Measurements from ENCODE around the gene AIFM1.
"Not testable (repeated sequence)": the region's sequence is repeated elsewhere in the genome, so short reads cannot be mapped to it uniquely, and the experiment has no call there.

AIFM1 gene

GRCh38 chrX:130119312-130119898 lies 46.2 kb downstream of the AIFM1 start:
- no peak for DNase-seq (ENCODE audit: low read depth, low spot score)

- no peak for DNase-seq (ENCODE audit: low read depth, low spot score)
These were observed 47.0 kb downstream of the AIFM1 start for GRCh38 chrX:130118441-130119311.

GRCh38 chrX:130117166-130117565 lies 48.5 kb downstream of the AIFM1 start:
- DNase-seq (ENCODE audit: low read depth, low spot score), result no peak

GRCh38 chrX:130115119-130115885 lies 50.3 kb downstream of the AIFM1 start:
- not testable (repeated sequence) for DNase-seq (ENCODE audit: low read depth, low spot score)

DNA sequence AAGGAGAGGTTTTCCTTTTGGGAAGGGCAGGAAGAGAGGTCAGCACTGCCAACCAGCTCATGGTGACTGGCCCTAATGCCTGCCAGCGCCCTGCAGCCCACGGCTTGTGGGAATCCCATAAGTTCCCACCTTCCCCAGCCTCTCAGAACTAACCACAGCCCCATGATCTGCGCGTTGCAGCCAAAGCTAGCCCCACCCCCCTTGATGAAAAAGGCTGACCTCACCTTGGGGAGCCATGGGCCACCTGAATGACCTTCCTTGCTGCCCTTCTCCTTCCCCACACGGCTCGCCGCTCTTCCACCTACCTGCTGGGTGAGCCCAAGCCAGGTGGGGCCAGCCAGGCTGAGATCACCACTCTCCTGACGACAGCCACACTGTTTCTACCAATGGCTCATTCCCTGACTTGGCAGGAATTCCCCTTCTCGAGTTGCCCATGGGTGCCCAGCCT lies 51.5 kb downstream of the AIFM1 start:
- DNase-seq (ENCODE audit: low read depth, low spot score), result no peak

- DNase-seq (ENCODE audit: low read depth, low spot score), result no peak
These were observed 54.2 kb downstream of the AIFM1 start for GRCh38 chrX:130111220-130112154.

GRCh38 chrX:130110379-130111219 lies 55.0 kb downstream of the AIFM1 start, which contains the start of gene ELF4:
TSS of gene ELF4 (minus strand) at chrX:130110497. CDS start at chrX:130081330, 29,167 bp downstream.
- no peak for DNase-seq (ENCODE audit: low read depth, low spot score)

- DNase-seq (ENCODE audit: low read depth, low spot score), result no peak
These were observed 55.9 kb downstream of the AIFM1 start for GRCh38 chrX:130109429-130110378.

DNA sequence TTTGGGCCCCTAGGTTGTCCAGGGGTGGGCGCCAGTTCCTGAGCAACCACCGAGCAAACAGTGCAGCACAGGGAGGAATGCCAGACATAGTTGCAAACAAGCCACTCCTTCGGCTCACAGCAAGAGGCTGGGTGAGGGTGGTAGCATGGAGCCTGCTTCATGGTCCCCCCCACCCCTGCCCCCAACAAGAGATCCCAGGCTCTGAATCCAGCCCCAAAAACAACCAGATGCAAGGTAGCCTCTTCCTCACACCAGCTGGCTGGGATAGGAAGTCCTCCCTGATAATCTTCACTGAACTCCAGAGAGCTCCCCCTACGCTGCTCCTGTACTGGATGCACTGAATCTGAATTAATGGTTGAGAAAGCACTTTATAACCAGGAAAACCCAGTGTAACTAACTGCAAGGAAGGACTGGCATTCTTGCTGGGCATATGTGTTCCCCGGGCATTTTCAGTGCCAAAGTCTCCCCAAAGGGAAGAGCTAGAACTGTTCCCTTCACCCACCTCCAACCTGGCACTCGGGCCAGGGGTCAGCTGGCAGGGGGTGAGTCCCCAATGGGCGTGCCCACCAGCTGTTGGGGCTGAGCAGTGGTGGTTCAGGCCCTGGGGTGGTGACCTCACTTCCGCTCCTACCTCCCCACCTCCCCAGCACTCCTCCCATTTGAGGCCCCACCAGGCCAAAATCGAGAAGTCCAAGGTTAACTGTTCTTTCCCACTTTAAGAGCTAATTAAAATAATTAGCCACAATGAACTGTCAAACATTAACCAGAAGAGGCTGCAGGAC lies 56.8 kb downstream of the AIFM1 start:
- DNase-seq (ENCODE audit: low read depth, low spot score), result no peak

DNA sequence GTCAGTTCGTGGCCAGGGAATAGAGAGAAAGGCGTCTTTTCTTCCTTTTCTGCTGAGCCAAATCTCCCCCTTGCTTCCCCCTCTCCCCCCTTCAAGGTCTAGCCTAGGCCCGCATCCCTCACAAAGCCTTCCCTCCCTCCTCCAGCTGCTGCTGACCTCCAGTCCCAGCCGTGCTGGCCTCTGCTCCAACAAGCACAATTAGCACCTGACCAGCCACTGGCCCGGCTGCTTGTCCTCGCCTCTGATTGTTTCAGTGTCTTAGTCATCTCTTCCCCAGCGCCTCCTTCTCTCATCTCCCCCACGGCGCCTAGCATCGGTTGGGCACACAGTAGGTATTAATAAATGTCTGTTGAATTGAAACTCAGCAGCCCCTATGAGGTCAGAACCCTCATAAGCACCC lies 59.6 kb downstream of the AIFM1 start:
- DNase-seq (ENCODE audit: low read depth, low spot score), result no peak

- no peak for DNase-seq (ENCODE audit: low read depth, low spot score)
These were observed 60.4 kb downstream of the AIFM1 start for GRCh38 chrX:130105244-130105643.

GRCh38 chrX:130103605-130104004 lies 62.0 kb downstream of the AIFM1 start:
- no peak for DNase-seq (ENCODE audit: low read depth, low spot score)

GRCh38 chrX:130100180-130100579 lies 65.5 kb downstream of the AIFM1 start:
- no peak for DNase-seq (ENCODE audit: low read depth, low spot score)

- no peak for DNase-seq (ENCODE audit: low read depth, low spot score)
These were observed 67.5 kb downstream of the AIFM1 start for GRCh38 chrX:130098210-130098552.

DNA sequence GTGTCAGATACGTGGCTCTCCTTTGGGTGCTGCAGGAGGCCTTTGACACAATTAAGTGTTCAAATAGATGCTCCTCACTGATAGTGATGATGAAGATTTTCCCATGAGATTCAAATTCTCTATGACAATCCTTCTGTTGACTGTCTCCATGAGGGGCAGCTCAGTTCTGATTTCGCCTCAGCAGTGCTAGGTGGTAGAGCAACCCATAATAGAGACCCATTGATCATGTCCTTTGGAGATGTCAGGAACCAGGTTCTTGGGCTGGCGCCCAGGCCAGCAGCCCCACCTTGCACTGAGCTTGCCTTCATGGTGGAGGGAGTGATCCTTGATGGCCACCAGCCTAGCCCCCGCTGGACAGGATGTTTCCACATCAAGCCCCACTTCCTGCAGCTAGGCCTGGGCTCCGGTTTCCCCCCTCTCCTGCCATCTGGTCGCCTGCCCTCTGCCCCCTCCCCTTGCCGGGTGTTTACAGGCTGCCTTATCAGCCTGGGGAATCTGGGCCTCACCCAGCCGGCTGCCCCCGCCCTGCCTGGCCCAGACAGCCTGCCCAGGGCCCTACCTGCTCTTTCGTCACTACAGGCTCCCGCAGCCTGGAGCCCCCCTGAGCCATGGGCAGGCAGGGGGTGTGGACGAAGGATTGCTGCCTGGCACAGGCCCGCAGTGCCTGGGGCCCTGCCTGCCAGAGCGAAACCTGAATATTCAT lies 68.0 kb downstream of the AIFM1 start:
- DNase-seq (ENCODE audit: low read depth, low spot score), result no peak

DNA sequence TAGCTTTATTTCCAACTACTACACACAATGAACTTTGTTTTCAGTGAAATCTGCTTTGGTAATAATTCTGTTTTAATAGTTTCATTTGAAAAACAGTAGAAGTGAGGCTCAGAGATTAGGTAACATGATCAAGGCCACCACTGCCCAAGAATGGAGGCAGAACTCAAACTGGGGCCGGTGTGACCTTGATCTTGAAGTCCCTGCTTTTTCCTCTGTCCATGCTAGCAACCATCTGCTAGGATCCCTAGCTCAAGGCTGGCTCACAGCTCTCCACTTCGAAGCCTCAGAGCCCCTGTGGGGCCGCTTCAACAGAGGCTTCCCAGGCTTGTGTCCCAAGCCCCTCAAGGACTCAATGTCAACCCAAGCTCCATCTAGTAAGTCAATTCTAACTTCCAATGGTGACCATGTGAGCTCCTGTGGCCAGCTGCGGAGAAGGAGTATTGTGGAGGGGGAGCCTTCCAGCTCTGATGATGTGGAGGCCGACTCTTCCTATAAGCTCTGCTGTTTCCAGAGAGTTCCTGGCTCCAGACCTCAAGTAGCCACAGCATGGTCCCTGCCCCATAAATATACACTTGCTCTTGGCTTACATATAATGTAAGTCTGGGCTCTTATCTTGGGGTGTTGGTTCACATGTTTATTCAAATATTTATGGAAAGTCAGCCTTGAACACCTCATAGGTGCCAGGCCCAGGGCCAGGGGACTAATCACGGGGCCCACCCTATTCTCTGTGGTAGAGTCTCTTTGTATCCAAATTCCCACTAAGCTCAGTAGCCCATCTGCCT lies 70.2 kb downstream of the AIFM1 start:
- DNase-seq (ENCODE audit: low read depth, low spot score), result no peak

DNA sequence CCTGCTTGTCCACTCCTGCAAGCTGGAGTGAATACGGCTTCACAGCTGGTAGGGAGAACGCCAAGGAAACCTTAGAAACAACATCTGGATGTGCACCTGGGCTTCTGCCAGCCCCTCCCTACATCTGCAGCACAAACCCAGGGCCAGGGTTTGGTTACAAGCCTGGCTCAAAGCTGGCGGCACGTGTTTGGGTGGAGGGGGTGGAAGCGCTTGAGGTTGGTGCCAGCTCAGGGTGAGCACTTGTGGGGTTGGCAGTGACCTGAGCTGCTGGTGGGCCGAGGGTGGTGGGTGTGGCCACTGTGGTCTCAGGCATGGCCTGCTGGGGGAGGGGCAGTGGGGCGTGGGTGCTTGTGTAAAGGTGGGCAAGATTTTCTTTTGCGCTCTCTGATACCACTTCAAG lies 70.9 kb downstream of the AIFM1 start:
- no peak for DNase-seq (ENCODE audit: low read depth, low spot score)

Data from activated naive CD8-positive, alpha-beta T cell treated with anti-CD3 and anti-CD28 coated beads, Interleukin-2, amount 50 U/mL, for 16 hours (primary cell).